NCI-H1417 (cell line): ENCODE data around the gene SLC6A6.

Source experiments
- DNase-seq, 3 experiments: peaks; one replicate each; lab custom pipeline; 2025; lab: John Stamatoyannopoulos, UW

SLC6A6 gene

DNA sequence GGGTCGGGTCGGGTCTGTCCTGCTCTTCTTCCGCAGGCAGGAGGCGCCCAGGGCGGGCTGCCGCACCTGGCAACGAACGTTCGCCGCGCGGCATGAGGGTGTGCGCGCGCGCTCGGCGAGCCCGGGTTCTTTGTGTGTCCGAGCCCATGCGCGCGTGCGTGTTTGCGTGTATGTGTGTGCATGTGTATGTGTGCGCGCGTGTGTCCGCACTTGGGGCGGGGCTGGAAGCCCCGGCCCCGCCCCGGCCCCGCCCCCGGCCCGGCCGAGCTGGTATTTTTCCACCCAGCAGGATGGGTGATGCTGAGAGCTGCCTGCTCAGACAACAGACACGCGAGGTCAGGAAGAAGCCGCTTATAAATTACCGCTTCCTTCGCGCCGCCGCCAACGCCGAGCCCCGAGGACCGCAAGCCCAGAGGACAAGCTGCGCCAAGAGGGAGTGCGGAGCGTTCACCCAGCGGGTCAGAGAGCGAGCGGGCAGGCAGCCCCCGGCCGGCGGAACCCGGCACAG lies at the start of gene SLC6A6:
SLC6A6 (plus strand) TSS at position 303 of the 508 bp plus-strand sequence. CDS start 41,029 bp downstream, outside the sequence.
- DNase-seq = peak; percentile 89 to 95 (median 93)

- DNase-seq = no peak
Measured at GRCh38 chr3:14353502-14353901, 48.9 kb upstream of the SLC6A6 start.

DNA sequence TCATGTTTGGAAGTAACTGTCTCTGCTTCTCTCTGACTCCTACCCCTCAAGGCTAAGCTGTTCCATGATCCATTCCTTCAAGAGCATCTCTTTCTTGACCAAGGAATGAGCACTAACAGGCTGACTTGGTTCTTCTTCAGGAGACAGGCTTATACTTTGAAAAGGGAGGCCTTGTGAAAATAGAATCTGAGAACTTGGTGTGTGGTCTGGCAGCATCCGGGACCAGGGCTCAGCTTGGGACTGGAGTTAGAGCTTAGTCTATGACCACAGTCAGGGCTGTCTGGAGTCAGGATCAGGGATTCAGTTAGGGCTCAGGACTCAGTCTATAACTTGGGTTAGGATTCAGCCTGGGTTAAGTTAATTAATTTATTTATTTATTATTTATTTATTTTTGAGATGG lies 44.9 kb upstream of the SLC6A6 start:
- no peak for DNase-seq

DNA sequence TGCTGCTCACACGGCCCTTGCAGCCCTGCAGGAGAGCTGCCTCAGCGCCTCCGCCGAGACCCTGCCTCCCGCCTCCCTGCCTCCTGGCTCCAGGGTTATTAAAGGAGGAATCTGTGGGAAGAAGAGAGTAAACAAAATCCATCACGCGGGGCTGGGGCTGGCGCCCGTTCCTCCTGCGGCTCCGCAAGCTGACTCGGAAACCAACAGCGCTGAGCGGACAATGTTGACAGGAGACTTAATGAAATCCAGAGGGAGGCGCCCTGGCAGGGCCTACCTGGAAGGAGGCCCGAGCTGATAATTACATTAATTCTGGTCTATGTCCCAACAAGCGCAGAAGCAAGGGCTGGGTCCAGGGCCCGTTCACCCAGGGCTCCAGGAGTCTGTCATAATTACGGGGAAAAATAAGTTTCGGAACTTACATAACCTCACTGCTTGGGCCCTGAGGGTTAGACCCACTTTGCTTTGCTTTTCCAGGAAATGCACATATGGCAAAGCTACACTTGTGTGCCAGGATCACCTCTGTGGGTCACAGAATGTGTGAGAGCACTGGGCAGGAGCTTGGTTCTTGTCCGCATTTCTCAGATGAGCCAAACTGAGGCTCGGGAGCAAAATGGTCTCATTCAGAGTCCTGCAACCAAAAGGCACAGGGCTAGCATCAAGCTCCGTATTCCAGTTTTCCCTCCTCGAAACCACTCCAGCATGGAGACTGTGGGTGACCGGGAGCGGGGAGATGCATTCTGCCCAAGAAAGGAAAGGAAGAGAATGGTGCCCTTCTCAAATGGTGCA lies 43.8 kb upstream of the SLC6A6 start:
- DNase-seq = peak in 1 of 3 experiments; percentile 1

- DNase-seq = no peak
Measured at GRCh38 chr3:14359348-14359747, 43.1 kb upstream of the SLC6A6 start.

GRCh38 chr3:14360123-14360881 lies 42.1 kb upstream of the SLC6A6 start:
- no peak for DNase-seq

DNA sequence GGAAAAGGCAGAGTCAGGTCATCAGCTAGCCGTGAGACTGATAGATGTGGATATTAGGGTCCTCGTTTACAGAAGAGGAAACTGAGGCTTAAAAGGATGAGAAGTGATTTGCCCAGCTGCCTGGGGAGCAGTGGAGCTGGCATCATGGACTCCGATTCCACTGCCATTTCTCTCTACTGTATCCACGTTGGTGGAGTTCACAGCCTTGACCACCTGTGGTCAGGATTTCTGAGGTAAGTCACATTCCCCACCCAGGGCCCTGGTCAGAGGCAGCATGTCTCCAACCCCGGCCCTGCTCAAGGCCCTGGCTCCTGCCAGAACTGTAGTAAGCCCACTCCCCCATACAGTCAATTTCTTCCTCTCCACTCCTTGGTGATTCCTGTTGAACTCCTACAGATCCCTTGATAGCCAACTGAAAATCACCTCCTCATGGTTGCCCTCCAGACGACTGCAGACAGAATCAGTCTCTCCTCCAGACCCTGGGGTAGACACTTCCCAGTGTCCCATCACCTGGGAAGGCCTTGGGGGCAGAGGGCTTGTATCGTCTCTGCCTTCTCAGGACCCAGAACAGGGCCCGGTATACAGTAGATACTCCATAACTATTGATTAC lies 41.2 kb upstream of the SLC6A6 start:
- DNase-seq = no peak

DNA sequence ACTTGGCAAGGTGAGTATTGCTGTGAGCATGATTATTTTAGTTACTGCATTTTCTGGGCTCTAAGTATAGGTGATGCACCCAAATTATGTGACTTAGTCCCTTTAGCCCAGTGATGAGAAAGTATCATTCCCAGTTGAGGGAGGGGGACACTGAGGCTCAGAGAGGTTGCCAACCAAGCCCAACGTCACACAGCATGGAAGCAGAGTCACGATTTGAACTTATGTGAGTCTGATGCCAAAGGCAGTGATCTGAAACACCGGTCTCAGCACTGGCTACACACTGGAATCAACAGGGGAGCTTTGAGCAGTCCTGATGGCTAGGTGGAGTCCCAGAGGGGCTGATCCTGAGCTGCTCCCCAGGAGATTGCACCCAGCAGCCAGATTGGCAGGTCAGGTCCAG lies 39.5 kb upstream of the SLC6A6 start:
- no peak for DNase-seq

- no peak for DNase-seq
Measured at GRCh38 chr3:14363379-14363778, 39.0 kb upstream of the SLC6A6 start.

GRCh38 chr3:14363991-14364390 lies 38.4 kb upstream of the SLC6A6 start:
- no peak for DNase-seq

DNA sequence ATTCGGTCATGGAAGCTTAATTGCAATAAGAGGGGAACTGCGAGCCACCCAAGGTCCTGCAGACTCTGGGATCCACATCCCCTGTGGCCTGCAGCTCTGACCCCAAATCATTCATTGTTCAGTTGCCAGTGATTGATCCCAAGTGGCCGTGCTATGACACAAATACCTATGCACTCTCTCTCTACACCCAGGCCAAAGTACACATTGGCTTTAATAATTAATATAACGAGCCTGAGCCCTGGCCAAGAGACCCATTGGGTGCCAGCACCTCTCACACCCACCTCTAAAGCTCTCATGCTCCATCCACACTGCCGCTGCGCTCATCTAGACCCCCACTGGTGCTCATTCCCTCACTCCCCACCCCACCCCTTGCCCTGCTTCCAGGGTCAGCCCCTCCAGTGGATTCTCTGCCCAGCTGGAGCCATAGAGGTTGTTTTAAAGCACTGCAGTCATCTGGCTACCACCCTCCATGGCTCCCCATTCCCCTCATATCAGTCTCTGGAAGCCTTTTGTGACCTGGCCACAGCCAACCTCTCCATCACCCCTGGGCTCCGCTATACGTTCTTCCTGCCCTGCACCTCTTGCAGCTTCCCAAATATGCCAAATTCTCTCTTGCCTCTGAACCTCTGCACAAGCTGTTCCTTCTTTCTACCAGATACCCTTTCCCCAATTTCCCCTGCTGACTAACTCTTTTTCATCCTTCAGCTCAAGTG lies 37.7 kb upstream of the SLC6A6 start:
- DNase-seq = no peak

DNA sequence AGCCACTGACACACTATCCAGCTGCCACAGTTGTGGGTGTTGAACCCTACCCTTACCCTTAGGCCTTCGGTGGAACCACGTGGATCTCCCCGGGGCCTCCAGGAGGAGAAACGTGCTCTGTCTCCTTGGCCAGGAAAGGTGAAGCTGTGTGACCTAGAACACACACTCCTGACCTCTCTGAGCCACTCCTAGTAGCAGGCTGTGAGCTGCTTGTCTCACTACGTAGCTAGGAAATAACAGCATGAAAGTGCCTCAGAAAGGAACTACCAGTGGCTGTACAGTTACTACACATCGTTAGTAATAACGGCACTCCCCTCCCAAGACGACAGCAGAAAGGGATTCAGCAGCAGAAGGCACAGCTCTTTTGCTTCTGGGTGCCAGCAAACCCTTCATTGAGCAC lies 36.2 kb upstream of the SLC6A6 start:
- no peak for DNase-seq

GRCh38 chr3:14366915-14367823 lies 35.2 kb upstream of the SLC6A6 start:
- no peak for DNase-seq

DNA sequence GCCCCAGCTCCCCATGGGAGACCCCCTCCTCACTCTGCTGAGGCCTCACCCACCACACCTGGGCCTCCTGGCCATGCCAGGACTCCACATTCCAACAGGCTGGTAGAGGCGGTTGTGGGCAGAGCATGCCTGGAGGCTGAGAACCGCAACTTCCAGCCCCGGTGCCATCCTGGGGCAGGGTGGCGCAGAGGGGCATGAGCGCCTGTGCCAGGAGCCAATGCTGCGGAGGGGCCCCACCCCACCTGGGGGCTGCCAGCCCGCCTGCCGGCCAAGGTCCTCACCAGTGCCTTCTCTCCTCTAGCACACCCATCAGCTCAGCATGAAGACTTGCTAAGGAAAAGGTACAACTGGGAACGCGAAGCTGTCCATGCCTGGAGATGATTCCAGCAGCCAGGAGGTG lies 34.3 kb upstream of the SLC6A6 start:
- no peak for DNase-seq

- no peak for DNase-seq
Measured at GRCh38 chr3:14368885-14369284, 33.5 kb upstream of the SLC6A6 start.

GRCh38 chr3:14369675-14370669 lies 32.4 kb upstream of the SLC6A6 start:
- peak in 1 of 3 experiments; percentile 26 for DNase-seq

- no peak for DNase-seq
Measured at GRCh38 chr3:14370720-14371572, 31.5 kb upstream of the SLC6A6 start.

DNA sequence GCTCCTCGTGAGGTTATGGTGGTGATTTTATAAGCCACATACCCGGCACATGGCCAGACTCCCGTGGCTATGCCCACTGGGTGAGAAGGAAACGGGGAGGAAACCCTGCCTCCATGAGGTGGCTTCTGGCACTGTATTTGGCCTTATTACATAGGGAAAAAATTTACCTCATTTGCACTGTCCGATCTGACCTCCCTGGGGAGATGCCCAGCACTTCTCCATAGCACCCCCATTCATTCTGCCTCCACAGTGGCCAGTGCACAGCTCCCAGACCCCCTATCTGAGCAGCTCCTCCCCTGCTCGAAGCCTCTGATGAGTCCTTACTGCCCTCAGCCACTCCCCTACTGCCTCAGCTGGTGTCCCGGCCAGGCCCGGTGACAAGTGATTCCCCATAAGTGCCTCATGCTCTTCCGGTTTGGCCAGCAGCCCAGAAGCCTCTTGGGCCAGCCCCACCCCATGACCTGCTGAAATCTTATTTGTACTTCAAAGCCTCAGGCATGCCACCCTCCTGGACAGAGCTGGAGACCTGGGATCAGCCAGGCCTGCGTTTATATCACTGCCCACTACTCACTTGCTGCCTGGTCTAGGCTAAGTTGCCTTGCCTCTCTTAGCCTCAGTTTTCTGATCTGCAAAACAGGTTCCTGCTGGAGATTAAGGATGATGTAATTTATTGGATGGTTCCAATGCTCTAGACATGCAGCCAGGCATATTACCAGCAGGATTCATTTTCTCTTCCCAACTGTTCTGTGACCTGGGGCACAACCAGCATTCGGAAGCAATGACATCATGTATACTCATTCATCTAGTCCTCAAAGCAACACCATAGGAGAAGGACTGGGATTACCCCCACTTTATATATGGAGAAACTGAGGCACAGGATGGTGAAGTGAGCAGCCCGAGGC lies 30.6 kb upstream of the SLC6A6 start:
- DNase-seq = peak; percentile 63 to 84 (median 71)
